ENCODE results near the gene JUND.

Gene JUND

DNA sequence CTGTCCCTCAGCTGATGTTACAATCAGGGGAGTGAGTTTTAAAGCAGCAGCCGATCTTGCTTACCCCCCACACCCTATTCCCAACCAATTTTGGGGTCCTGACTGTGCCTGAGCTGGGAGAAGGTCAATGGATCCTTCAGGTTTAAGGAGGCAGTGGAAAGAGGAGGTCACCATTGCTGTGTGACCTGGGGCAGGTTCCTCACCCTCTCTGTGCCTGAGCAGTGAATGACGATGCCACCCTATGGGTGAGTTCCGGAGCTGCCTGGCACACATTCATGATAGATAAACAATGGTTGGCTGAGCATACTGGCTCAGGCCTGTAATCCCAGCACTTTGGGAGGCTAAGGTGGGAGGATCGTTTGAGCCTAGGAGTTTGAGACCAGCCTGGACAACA, 20.3 kb upstream of the JUND start:
- DNase-seq (ENCODE audit: low read depth): no peak
- no peak overlapping the region for H3K4me3 ChIP-seq (ENCODE audit: low read depth, low read length)
- TF ChIP-seq, protein P1, sequence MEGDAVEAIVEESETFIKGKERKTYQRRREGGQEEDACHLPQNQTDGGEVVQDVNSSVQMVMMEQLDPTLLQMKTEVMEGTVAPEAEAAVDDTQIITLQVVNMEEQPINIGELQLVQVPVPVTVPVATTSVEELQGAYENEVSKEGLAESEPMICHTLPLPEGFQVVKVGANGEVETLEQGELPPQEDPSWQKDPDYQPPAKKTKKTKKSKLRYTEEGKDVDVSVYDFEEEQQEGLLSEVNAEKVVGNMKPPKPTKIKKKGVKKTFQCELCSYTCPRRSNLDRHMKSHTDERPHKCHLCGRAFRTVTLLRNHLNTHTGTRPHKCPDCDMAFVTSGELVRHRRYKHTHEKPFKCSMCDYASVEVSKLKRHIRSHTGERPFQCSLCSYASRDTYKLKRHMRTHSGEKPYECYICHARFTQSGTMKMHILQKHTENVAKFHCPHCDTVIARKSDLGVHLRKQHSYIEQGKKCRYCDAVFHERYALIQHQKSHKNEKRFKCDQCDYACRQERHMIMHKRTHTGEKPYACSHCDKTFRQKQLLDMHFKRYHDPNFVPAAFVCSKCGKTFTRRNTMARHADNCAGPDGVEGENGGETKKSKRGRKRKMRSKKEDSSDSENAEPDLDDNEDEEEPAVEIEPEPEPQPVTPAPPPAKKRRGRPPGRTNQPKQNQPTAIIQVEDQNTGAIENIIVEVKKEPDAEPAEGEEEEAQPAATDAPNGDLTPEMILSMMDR (IDR thresholded peaks at IDR 0.05; ENCODE audit: control insufficient read depth, extremely low read depth, insufficient read depth): no peak

- no peak overlapping the region for H3K4me3 ChIP-seq (ENCODE audit: low read depth, low read length)
- TF ChIP-seq, protein P1 (IDR thresholded peaks at IDR 0.05; ENCODE audit: control insufficient read depth, extremely low read depth, insufficient read depth): no peak
- DNase-seq (ENCODE audit: low read depth): no peak
Observed at GRCh38 chr19:18300930-18301717, 19.7 kb upstream of the JUND start.

GRCh38 chr19:18299654-18300053, 18.2 kb upstream of the JUND start:
- DNase-seq (ENCODE audit: low read depth): no peak
- TF ChIP-seq, protein P1 (IDR thresholded peaks at IDR 0.05; ENCODE audit: control insufficient read depth, extremely low read depth, insufficient read depth): no peak
- no peak overlapping the region for H3K4me3 ChIP-seq (ENCODE audit: low read depth, low read length)

DNA sequence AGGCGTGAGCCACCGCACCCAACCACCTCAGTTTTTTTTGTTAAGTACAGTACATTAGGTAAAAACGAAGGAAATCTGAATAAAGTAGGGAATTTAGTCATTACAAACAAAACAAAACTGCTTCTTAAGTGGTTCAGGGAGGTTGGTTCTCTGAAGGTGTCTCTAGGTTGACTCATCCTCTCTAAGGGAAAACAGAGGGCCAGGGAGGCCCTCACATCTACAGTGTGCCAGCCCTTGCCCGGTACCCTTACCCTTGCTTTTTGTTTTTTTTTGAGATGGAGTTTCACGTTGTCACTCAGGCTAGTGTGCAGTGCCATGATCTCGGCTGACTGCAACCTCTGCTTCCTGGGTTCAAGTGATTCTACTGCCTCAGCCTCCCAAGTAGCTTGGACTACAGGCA, 17.2 kb upstream of the JUND start:
- DNase-seq (ENCODE audit: low read depth): no peak
- TF ChIP-seq, protein P1 (IDR thresholded peaks at IDR 0.05; ENCODE audit: control insufficient read depth, extremely low read depth, insufficient read depth): no peak
- H3K4me3 ChIP-seq (ENCODE audit: low read depth, low read length): no peak overlapping the region

GRCh38 chr19:18297308-18297707, 15.9 kb upstream of the JUND start:
- DNase-seq (ENCODE audit: low read depth): no peak
- TF ChIP-seq, protein P1 (IDR thresholded peaks at IDR 0.05; ENCODE audit: control insufficient read depth, extremely low read depth, insufficient read depth): no peak
- no peak overlapping the region for H3K4me3 ChIP-seq (ENCODE audit: low read depth, low read length)

GRCh38 chr19:18295034-18295451, 13.6 kb upstream of the JUND start:
- TF ChIP-seq, protein P1 (IDR thresholded peaks at IDR 0.05; ENCODE audit: control insufficient read depth, extremely low read depth, insufficient read depth): no peak
- DNase-seq (ENCODE audit: low read depth): no peak
- no peak overlapping the region for H3K4me3 ChIP-seq (ENCODE audit: low read depth, low read length)

GRCh38 chr19:18294467-18294864, 13.0 kb upstream of the JUND start:
- no peak for DNase-seq (ENCODE audit: low read depth)
- TF ChIP-seq, protein P1 (IDR thresholded peaks at IDR 0.05; ENCODE audit: control insufficient read depth, extremely low read depth, insufficient read depth): no peak
- no peak overlapping the region for H3K4me3 ChIP-seq (ENCODE audit: low read depth, low read length)

All from LNCaP clone FGC (cell line).